GM12878 (cell line): ENCODE data around the gene PLXDC1. TPM values are rescaled to one million over a fixed set of nuclear protein-coding genes. Genes with fewer than 3 reads are reported as not detected.

Source experiments
- ATAC-seq: fragments of 200-7000 bp; cut with Tn5 transposase; 3 replicates; pipeline ENCODE4 v1.9.1; 2020; ENCODE audit warnings: mild to moderate bottlenecking, moderate library complexity
- BruUV-seq: library from RNA; stranded (reverse); fragments of 400-500 nt; replicated peaks from 2 replicates; lab custom pipeline; 2021; lab: Mats Ljungman, UMichigan
- CTCF ChIA-PET: fragments of 300-600 bp; sonication (Branson Sonifier 250); formaldehyde crosslinking; extraction: SDS; loops from one replicate; lab custom pipeline; 2021; ENCODE audit warnings: inconsistent platforms; lab: Yijun Ruan, JAX
- POLR2A ChIA-PET: fragments of 350-600 bp; formaldehyde crosslinking; extraction: SDS; loops from one replicate; lab custom pipeline; 2021; ENCODE audit warnings: inconsistent platforms; lab: Charles Lee
- RAD21 ChIA-PET: fragments of 300-600 bp; sonication (Branson Sonifier 250); formaldehyde crosslinking; loops from one replicate; lab custom pipeline; 2023; ENCODE audit warnings: antibody characterized with exemption; ENCODE audit not compliant: unreplicated experiment; lab: Charles Lee
- SMC1A ChIA-PET: fragments of 300-600 bp; sonication (Branson Sonifier 250); formaldehyde crosslinking; loops from one replicate; lab custom pipeline; 2023; ENCODE audit not compliant: unreplicated experiment, uncharacterized antibody; lab: Charles Lee
- DNase-seq: peaks from one replicate; pipeline ENCODE4 v3.0.0-alpha.2; 2011; ENCODE audit warnings: low read depth, low spot score
- FAIRE-seq: peaks from 3 replicates; lab custom pipeline; 2011; peaks lifted over from hg19 to GRCh38; lab: Jason Lieb, UNC
- H2AFZ ChIP-seq: 2 replicates; pipeline ENCODE4 v1.6.0; 2011; ENCODE audit warnings: low read depth, low read length, control low read depth; ENCODE audit not compliant: control insufficient read depth
- H3K27ac ChIP-seq: 2 replicates; pipeline ENCODE4 v1.5.1; 2011; ENCODE audit warnings: control low read depth; ENCODE audit not compliant: control insufficient read depth, insufficient read depth
- H3K27me3 ChIP-seq, 2 experiments: replicated peaks in 1 of 2; 2 replicates each; pipeline versions ENCODE4 v1.6.0 to v1.6.1; 2011; ENCODE audit warnings: low read length in 1 of 2; ENCODE audit not compliant: control insufficient read depth in 2 of 2, insufficient read depth in 2 of 2
- H3K36me3 ChIP-seq, 2 experiments: 2 replicates each; pipeline ENCODE4 v1.5.1; 2011; ENCODE audit warnings: low read length in 1 of 2; ENCODE audit not compliant: control insufficient read depth in 2 of 2, insufficient read depth in 2 of 2
- H3K4me1 ChIP-seq: 2 replicates; pipeline ENCODE4 v1.6.1; 2011; ENCODE audit warnings: mild to moderate bottlenecking, low read length, moderate library complexity, mixed read lengths; ENCODE audit not compliant: control insufficient read depth, insufficient read depth
- H3K4me2 ChIP-seq: 2 replicates; pipeline ENCODE4 v1.6.0; 2011; ENCODE audit warnings: control low read depth; ENCODE audit not compliant: control insufficient read depth, insufficient read depth
- H3K4me3 ChIP-seq: fragments of 200-600 bp; sonication (generic); 2 replicates; pipeline ENCODE4 v1.5.1; 2016
- H3K79me2 ChIP-seq: 2 replicates; pipeline ENCODE4 v1.6.0; 2011; ENCODE audit warnings: low read length; ENCODE audit not compliant: control insufficient read depth, insufficient read depth
- H3K9ac ChIP-seq: 2 replicates; pipeline ENCODE4 v1.8.0; 2011; ENCODE audit warnings: low read length, control low read depth, mixed read lengths; ENCODE audit not compliant: control insufficient read depth, insufficient read depth
- H3K9me3 ChIP-seq: replicated peaks from 3 replicates; pipeline ENCODE4 v1.5.1; 2011; ENCODE audit warnings: mild to moderate bottlenecking, low read length; ENCODE audit not compliant: control insufficient read depth, insufficient read depth
- H4K20me1 ChIP-seq: 2 replicates; pipeline ENCODE4 v1.6.0; 2011; ENCODE audit not compliant: control insufficient read depth, insufficient read depth
- E2F4 ChIP-seq: IDR thresholded peaks from 2 replicates; pipeline ENCODE4 v1.6.1; 2012; ENCODE audit warnings: low read depth, low read length, improper control_type of control experiment
- KAT2A ChIP-seq: conservative IDR thresholded peaks from 2 replicates; pipeline ENCODE4 v1.6.1; 2011; ENCODE audit warnings: low read depth, low read length; ENCODE audit not compliant: control insufficient read depth
- NBN ChIP-seq: fragments of 450-650 bp; IDR thresholded peaks from 2 replicates; pipeline ENCODE4 v1.6.1; 2016
- NR2C1 ChIP-seq: fragments of 450-650 bp; IDR thresholded peaks from 2 replicates; pipeline ENCODE4 v1.6.1; 2017; ENCODE audit warnings: antibody characterized with exemption, mild to moderate bottlenecking, moderate library complexity
- PAX5 ChIP-seq: IDR thresholded peaks from 2 replicates; pipeline ENCODE4 v1.6.1; 2011; ENCODE audit warnings: low read depth, low read length, borderline replicate concordance
- RCOR1 ChIP-seq: conservative IDR thresholded peaks from 2 replicates; pipeline ENCODE4 v1.6.1; 2012; ENCODE audit warnings: low read depth, low read length, improper control_type of control experiment
- ZBTB11 ChIP-seq: fragments of 450-650 bp; formaldehyde crosslinking; IDR thresholded peaks from 2 replicates; pipeline ENCODE4 v1.5.0; 2022; ENCODE audit warnings: mild to moderate bottlenecking, missing genetic modification characterization
- WGBS: methylation state at CpG from one replicate; pipeline ENCODE4 v1.1.6; 2016; ENCODE audit warnings: low lambda C conversion rate; ENCODE audit not compliant: insufficient replicate concordance, insufficient coverage; ENCODE audit errors: missing lambda C conversion rate; 5-methylcytosine and 5-hydroxymethylcytosine counted together
- in situ Hi-C: fragments of 300-500 bp; cut with MboI; formaldehyde crosslinking; loops from 9 replicates; pipeline ENCODE4 v1.14.3; 2018; ENCODE audit warnings: mixed read lengths
- intact Hi-C: fragments of 100-400 bp; cut with micrococcal nuclease; formaldehyde crosslinking; loops from one replicate; pipeline ENCODE4 v1.14.2; 2022; ENCODE audit not compliant: unreplicated experiment
- polyA plus RNA-seq, 11 experiments: library from polyadenylated mRNA; depleted of rRNA in 4 of 11; unstranded in 6 of 11; stranded (reverse) in 5 of 11; fragments of >200 nt; fragmentation: Nextera tagmentation in 4 of 11; fragmentation: Illumina TruSeq in 1 of 11; extraction: Ambion mirVana in 4 of 11; extraction: Trizol in 1 of 11; gene quantifications; 1 replicate in 1 of 11; 2 replicates in 10 of 11; pipeline versions ENCODE4 v1.2.1 to v1.2.3, GENCODE V29; 2011 to 2016; ENCODE audit warnings: inconsistent platforms in 2 of 11, missing spikeins in 2 of 11, low read depth in 1 of 11
- total RNA-seq, 4 experiments: library from RNA; depleted of rRNA in 3 of 4; stranded (reverse); fragments of >200 nt in 3 of 4; fragmentation: Illumina TruSeq in 1 of 4; extraction: Trizol in 1 of 4; gene quantifications; 2 replicates each; pipeline versions ENCODE4 v1.2.1 to v1.2.3, GENCODE V29; 2013 to 2021

Gene PLXDC1
- total and polyA plus RNA-seq, 10 of the 15 experiments (the other 5 are each of a cell fraction or from before 2014, with no cell fraction given) = 0.03 to 0.30 (median 0.22) TPM; not detected in 7

- DNase-seq (no peak), FAIRE-seq (no peak)
- H3K79me2 ChIP-seq = no peaks in the 10 kb centered on the region
- in situ Hi-C loops = no loop called here
- no peak overlapping the region for H3K9ac ChIP-seq
- no peak overlapping the region for H3K27ac ChIP-seq
- H3K4me1 ChIP-seq = peaks cover 31% of the 10 kb centered on the region
- SMC1A ChIA-PET = no interaction called here
- BruUV-seq = no TSS peak
- no peaks in the 10 kb centered on the region; the same call in 2 of the 3 replicates for H3K9me3 ChIP-seq
- H4K20me1 ChIP-seq = no peaks in the 10 kb centered on the region
- RAD21 ChIA-PET = interaction anchor here (0.7 kb wide), 1 partner anchor 539 kb away, joined by 4 read pairs; no protein-coding TSS in a partner anchor
- H3K4me3 ChIP-seq = no peak overlapping the region
- TF ChIP-seq PAX5 (no peak), ZBTB11 (CRISPR knock-in tag) (no peak), E2F4 (no peak), KAT2A (no peak), RCOR1 (no peak), NR2C1 (no peak), NBN (no peak)
- TF ChIP-seq, all 136 proteins: peak for 0
- intact Hi-C loops = loop anchor here (10.0 kb wide), 1 partner anchor 48 kb away; no protein-coding TSS in a partner anchor
- Histone ChIP-seq H3K4me2 (no peak overlapping the region), H3K27me3 (peaks cover 0 to 4% of the 10 kb centered on the region in 2 experiments; a peak in 1 of 4 replicates), H3K36me3 (no peaks in the 10 kb centered on the region), H2AFZ (no peak overlapping the region)
- POLR2A ChIA-PET = interaction anchor here (0.6 kb wide), 1 partner anchor 22 kb away, joined by 5 read pairs; no protein-coding TSS in a partner anchor
- CTCF ChIA-PET = no interaction called here
- 58% methylated on average over 2 of the region's 2 CpGs for WGBS
- ATAC-seq = no peak
Observed at GRCh38 chr17:39097150-39097519, 54.3 kb downstream of the PLXDC1 start.
